Measurements from ENCODE around the gene CIAO1.

DNA sequence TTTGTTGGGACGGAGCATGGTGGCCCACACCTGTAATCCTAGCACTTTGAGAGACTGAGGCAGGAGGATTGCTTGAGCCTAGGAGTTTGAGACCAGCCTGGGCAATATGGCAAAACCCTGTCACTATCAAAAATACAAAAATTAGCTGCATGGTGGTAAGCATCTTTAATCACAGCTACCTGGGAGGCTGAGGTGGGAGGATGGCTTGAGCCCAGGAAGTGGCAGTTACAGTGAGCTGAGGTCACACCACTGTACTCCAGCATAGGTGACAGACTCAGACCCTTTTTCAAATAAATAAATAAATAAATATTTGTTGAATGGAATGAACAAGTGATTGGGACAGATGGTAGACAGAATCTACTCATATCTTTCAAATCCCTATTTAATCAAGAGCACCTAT is 53.4 kb downstream of the CIAO1 start:
- TF ChIP-seq, protein P1, sequence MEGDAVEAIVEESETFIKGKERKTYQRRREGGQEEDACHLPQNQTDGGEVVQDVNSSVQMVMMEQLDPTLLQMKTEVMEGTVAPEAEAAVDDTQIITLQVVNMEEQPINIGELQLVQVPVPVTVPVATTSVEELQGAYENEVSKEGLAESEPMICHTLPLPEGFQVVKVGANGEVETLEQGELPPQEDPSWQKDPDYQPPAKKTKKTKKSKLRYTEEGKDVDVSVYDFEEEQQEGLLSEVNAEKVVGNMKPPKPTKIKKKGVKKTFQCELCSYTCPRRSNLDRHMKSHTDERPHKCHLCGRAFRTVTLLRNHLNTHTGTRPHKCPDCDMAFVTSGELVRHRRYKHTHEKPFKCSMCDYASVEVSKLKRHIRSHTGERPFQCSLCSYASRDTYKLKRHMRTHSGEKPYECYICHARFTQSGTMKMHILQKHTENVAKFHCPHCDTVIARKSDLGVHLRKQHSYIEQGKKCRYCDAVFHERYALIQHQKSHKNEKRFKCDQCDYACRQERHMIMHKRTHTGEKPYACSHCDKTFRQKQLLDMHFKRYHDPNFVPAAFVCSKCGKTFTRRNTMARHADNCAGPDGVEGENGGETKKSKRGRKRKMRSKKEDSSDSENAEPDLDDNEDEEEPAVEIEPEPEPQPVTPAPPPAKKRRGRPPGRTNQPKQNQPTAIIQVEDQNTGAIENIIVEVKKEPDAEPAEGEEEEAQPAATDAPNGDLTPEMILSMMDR (IDR thresholded peaks at IDR 0.05), result no peak
- no peak for TF ChIP-seq POLR2A (IDR thresholded peaks at IDR 0.05)

Data from adrenal gland (tissue), 5 donors.